Stimulated activated CD8-positive, alpha-beta memory T cell treated with anti-CD3 and anti-CD28 coated beads, Interleukin-12 subunit alpha, Interleukin-12 subunit beta, amount 100 ng/mL, for 24 hours (primary cell): ENCODE measurements around the gene SVIL.
"Not testable (repeated sequence)": the region's sequence is repeated elsewhere in the genome, so short reads cannot be mapped to it uniquely, and the experiment has no call there.

Experiments used
- DNase-seq: peaks from one replicate; pipeline ENCODE4 v3.0.0-alpha.2; 2020; ENCODE audit errors: extremely low read depth

Gene SVIL

GRCh38 chr10:29649561-29650551 is 15.1 kb upstream of the SVIL start:
- no peak for DNase-seq

- DNase-seq: no peak
Measured at GRCh38 chr10:29648983-29649268, 14.2 kb upstream of the SVIL start.

GRCh38 chr10:29648114-29648982 is 13.6 kb upstream of the SVIL start:
- DNase-seq: no peak

GRCh38 chr10:29647478-29647877 is 12.7 kb upstream of the SVIL start:
- no peak for DNase-seq

GRCh38 chr10:29646960-29647461 is 12.2 kb upstream of the SVIL start:
- no peak for DNase-seq

- no peak for DNase-seq
Measured at GRCh38 chr10:29646238-29646902, 11.6 kb upstream of the SVIL start.

- no peak for DNase-seq
Measured at GRCh38 chr10:29643771-29644501, 9.2 kb upstream of the SVIL start.

- DNase-seq: no peak
Measured at GRCh38 chr10:29642990-29643389, 8.2 kb upstream of the SVIL start.

- no peak for DNase-seq
Measured at GRCh38 chr10:29637537-29637936, 2.8 kb upstream of the SVIL start.

GRCh38 chr10:29636178-29636577 is 1.4 kb upstream of the SVIL start:
- no peak for DNase-seq

- no peak for DNase-seq
Measured at GRCh38 chr10:29635711-29636144, 957 bp upstream of the SVIL start.

- no peak for DNase-seq
Measured at GRCh38 chr10:29634105-29634504, 666 bp downstream of the SVIL start.

GRCh38 chr10:29631049-29631339 is 3.8 kb downstream of the SVIL start:
- DNase-seq: no peak

- no peak for DNase-seq
Measured at GRCh38 chr10:29630205-29631048, 4.3 kb downstream of the SVIL start.

GRCh38 chr10:29628912-29629526 is 5.8 kb downstream of the SVIL start:
- DNase-seq: no peak

- no peak for DNase-seq
Measured at GRCh38 chr10:29628311-29628710, 6.5 kb downstream of the SVIL start.

GRCh38 chr10:29627201-29628132 is 7.3 kb downstream of the SVIL start:
- no peak for DNase-seq

- DNase-seq: not testable (repeated sequence)
Measured at GRCh38 chr10:29624357-29624756, 10.4 kb downstream of the SVIL start.

GRCh38 chr10:29623797-29624196 is 11.0 kb downstream of the SVIL start:
- no peak for DNase-seq
